Measurements from ENCODE around the gene ABCG2. TPM values are rescaled to one million over a fixed set of nuclear protein-coding genes. Genes with fewer than 3 reads are reported as not detected.
"Not testable (repeated sequence)": the region's sequence is repeated elsewhere in the genome, so short reads cannot be mapped to it uniquely, and the experiment has no call there.

The ABCG2 gene
- total RNA-seq, 2 donors from 2014 or later: 0.13 to 1.4 TPM

GRCh38 chr4:88122260-88122659, 36.2 kb downstream of the ABCG2 start:
- not testable (repeated sequence) for H3K36me3 Mint-ChIP-seq (ENCODE audit: low read depth); H3K4me1 Mint-ChIP-seq

GRCh38 chr4:88119943-88120342, 38.5 kb downstream of the ABCG2 start:
- no peak for ATAC-seq
- Mint-ChIP-seq H3K4me3 (no peak overlapping the region), H3K4me1 (no peaks in the 10 kb centered on the region), H3K27ac (no peak overlapping the region), H3K27me3 (no peaks in the 10 kb centered on the region), H3K36me3 (ENCODE audit: low read depth) (peaks cover 5% of the 10 kb centered on the region)
- no peak for DNase-seq
- peaks cover 12% of the 10 kb centered on the region for H3K9me3 ChIP-seq (ENCODE audit: control insufficient read depth, low read length, poor library complexity, severe bottlenecking)

More at GRCh38 chr4:88122260-88122659, 36.2 kb downstream of the ABCG2 start:
- DNase-seq, H3K27me3 Mint-ChIP-seq, H3K27ac Mint-ChIP-seq, ATAC-seq, H3K4me3 Mint-ChIP-seq: not testable (repeated sequence)
- H3K9me3 ChIP-seq (ENCODE audit: control insufficient read depth, low read length, poor library complexity, severe bottlenecking): peaks cover 12% of the 10 kb centered on the region

- H3K27me3 Mint-ChIP-seq: no peaks in the 10 kb centered on the region
- ATAC-seq (no peak), DNase-seq (no peak)
- H3K4me3 Mint-ChIP-seq: no peak overlapping the region
- H3K9me3 ChIP-seq (ENCODE audit: control insufficient read depth, low read length, poor library complexity, severe bottlenecking): peaks cover 7% of the 10 kb centered on the region
- H3K36me3 Mint-ChIP-seq (ENCODE audit: low read depth): no peaks in the 10 kb centered on the region
- H3K4me1 Mint-ChIP-seq: no peaks in the 10 kb centered on the region
- H3K27ac Mint-ChIP-seq: no peak overlapping the region
Observed at GRCh38 chr4:88115587-88115986, 42.9 kb downstream of the ABCG2 start.

- Mint-ChIP-seq H3K4me3 (no peak overlapping the region), H3K4me1 (no peaks in the 10 kb centered on the region), H3K27me3 (no peaks in the 10 kb centered on the region), H3K27ac (no peak overlapping the region), H3K36me3 (ENCODE audit: low read depth) (no peaks in the 10 kb centered on the region)
- no peak for DNase-seq
- no peak for ATAC-seq
- no peaks in the 10 kb centered on the region for H3K9me3 ChIP-seq (ENCODE audit: control insufficient read depth, low read length, poor library complexity, severe bottlenecking)
Observed at GRCh38 chr4:88112856-88113255, 45.6 kb downstream of the ABCG2 start.

GRCh38 chr4:88110826-88111225, 47.6 kb downstream of the ABCG2 start:
- Mint-ChIP-seq H3K27me3 (no peaks in the 10 kb centered on the region), H3K4me3 (no peak overlapping the region), H3K4me1 (no peaks in the 10 kb centered on the region), H3K27ac (no peak overlapping the region), H3K36me3 (ENCODE audit: low read depth) (no peaks in the 10 kb centered on the region)
- ATAC-seq (no peak), DNase-seq (no peak)
- H3K9me3 ChIP-seq (ENCODE audit: control insufficient read depth, low read length, poor library complexity, severe bottlenecking): no peaks in the 10 kb centered on the region

- no peak for ATAC-seq
- Mint-ChIP-seq H3K36me3 (ENCODE audit: low read depth) (no peaks in the 10 kb centered on the region), H3K27me3 (no peaks in the 10 kb centered on the region), H3K27ac (no peak overlapping the region), H3K4me1 (no peaks in the 10 kb centered on the region), H3K4me3 (no peak overlapping the region)
- DNase-seq: no peak
- no peaks in the 10 kb centered on the region for H3K9me3 ChIP-seq (ENCODE audit: control insufficient read depth, low read length, poor library complexity, severe bottlenecking)
Observed at GRCh38 chr4:88109123-88109881, 49.1 kb downstream of the ABCG2 start.

GRCh38 chr4:88108747-88109122, 49.7 kb downstream of the ABCG2 start:
- ATAC-seq: no peak
- Mint-ChIP-seq H3K36me3 (ENCODE audit: low read depth) (no peaks in the 10 kb centered on the region), H3K4me1 (no peaks in the 10 kb centered on the region), H3K4me3 (no peak overlapping the region), H3K27me3 (no peaks in the 10 kb centered on the region), H3K27ac (no peak overlapping the region)
- no peaks in the 10 kb centered on the region for H3K9me3 ChIP-seq (ENCODE audit: control insufficient read depth, low read length, poor library complexity, severe bottlenecking)
- no peak for DNase-seq

GRCh38 chr4:88108108-88108465, 50.4 kb downstream of the ABCG2 start:
- not testable (repeated sequence) for H3K9me3 ChIP-seq (ENCODE audit: control insufficient read depth, low read length, poor library complexity, severe bottlenecking); H3K27me3 Mint-ChIP-seq; H3K4me3 Mint-ChIP-seq; H3K4me1 Mint-ChIP-seq; H3K27ac Mint-ChIP-seq; ATAC-seq; H3K36me3 Mint-ChIP-seq (ENCODE audit: low read depth); DNase-seq

GRCh38 chr4:88107406-88108107, 50.9 kb downstream of the ABCG2 start:
- no peaks in the 10 kb centered on the region for H3K9me3 ChIP-seq (ENCODE audit: control insufficient read depth, low read length, poor library complexity, severe bottlenecking)
- no peak for ATAC-seq

GRCh38 chr4:88106205-88106604, 52.2 kb downstream of the ABCG2 start:
- DNase-seq (no peak), ATAC-seq (no peak)
- H3K4me3 Mint-ChIP-seq: no peak overlapping the region
- peaks cover 2% of the 10 kb centered on the region for H3K36me3 Mint-ChIP-seq (ENCODE audit: low read depth)
- no peaks in the 10 kb centered on the region for H3K27me3 Mint-ChIP-seq
- no peak overlapping the region for H3K27ac Mint-ChIP-seq
- H3K4me1 Mint-ChIP-seq: no peaks in the 10 kb centered on the region
- H3K9me3 ChIP-seq (ENCODE audit: control insufficient read depth, low read length, poor library complexity, severe bottlenecking): no peaks in the 10 kb centered on the region

More at GRCh38 chr4:88107406-88108107, 50.9 kb downstream of the ABCG2 start:
- Mint-ChIP-seq H3K4me1 (no peaks in the 10 kb centered on the region), H3K4me3 (no peak overlapping the region), H3K27me3 (no peaks in the 10 kb centered on the region), H3K27ac (no peak overlapping the region), H3K36me3 (ENCODE audit: low read depth) (no peaks in the 10 kb centered on the region)
- no peak for DNase-seq

- no peaks in the 10 kb centered on the region for H3K9me3 ChIP-seq (ENCODE audit: control insufficient read depth, low read length, poor library complexity, severe bottlenecking)
- Mint-ChIP-seq H3K36me3 (ENCODE audit: low read depth) (peaks cover 2% of the 10 kb centered on the region), H3K27ac (no peak overlapping the region), H3K4me3 (no peak overlapping the region), H3K27me3 (no peaks in the 10 kb centered on the region), H3K4me1 (no peaks in the 10 kb centered on the region)
- no peak for ATAC-seq
- no peak for DNase-seq
Observed at GRCh38 chr4:88104902-88105610, 53.4 kb downstream of the ABCG2 start.

GRCh38 chr4:88102026-88102425, 56.4 kb downstream of the ABCG2 start:
- Mint-ChIP-seq H3K4me1 (no peaks in the 10 kb centered on the region), H3K36me3 (ENCODE audit: low read depth) (peaks cover 7% of the 10 kb centered on the region), H3K27me3 (peaks cover 5% of the 10 kb centered on the region), H3K27ac (no peak overlapping the region), H3K4me3 (no peak overlapping the region)
- DNase-seq (no peak), ATAC-seq (no peak)
- no peaks in the 10 kb centered on the region for H3K9me3 ChIP-seq (ENCODE audit: control insufficient read depth, low read length, poor library complexity, severe bottlenecking)

GRCh38 chr4:88101165-88101564, 57.3 kb downstream of the ABCG2 start:
- Mint-ChIP-seq H3K4me1 (no peaks in the 10 kb centered on the region), H3K27ac (no peak overlapping the region), H3K27me3 (peaks cover 5% of the 10 kb centered on the region), H3K4me3 (no peak overlapping the region), H3K36me3 (ENCODE audit: low read depth) (peaks cover 7% of the 10 kb centered on the region)
- ATAC-seq (no peak), DNase-seq (no peak)
- H3K9me3 ChIP-seq (ENCODE audit: control insufficient read depth, low read length, poor library complexity, severe bottlenecking): no peaks in the 10 kb centered on the region

Measured in T-helper 17 cell (primary cell).